Globus pallidus (tissue), 1 donor: ENCODE results near the gene SGCG.
"Not testable (repeated sequence)": the region's sequence is repeated elsewhere in the genome, so short reads cannot be mapped to it uniquely, and the experiment has no call there.

ENCODE experiments used
- DNase-seq: peaks from one replicate; pipeline ENCODE4 v3.0.0-alpha.2; 2015; ENCODE audit warnings: low spot score

Gene SGCG

GRCh38 chr13:23212671-23213070, 31.9 kb downstream of the SGCG start:
- DNase-seq = no peak

GRCh38 chr13:23231241-23231640, 50.5 kb downstream of the SGCG start:
- DNase-seq = peak; percentile 0

GRCh38 chr13:23235994-23236393, 55.2 kb downstream of the SGCG start:
- no peak for DNase-seq

GRCh38 chr13:23243066-23243465, 62.3 kb downstream of the SGCG start:
- no peak for DNase-seq

- DNase-seq = not testable (repeated sequence)
These were observed 67.6 kb downstream of the SGCG start for GRCh38 chr13:23248410-23248809.

- no peak for DNase-seq
These were observed 73.7 kb downstream of the SGCG start for GRCh38 chr13:23254506-23254905.

GRCh38 chr13:23267571-23267970, 86.8 kb downstream of the SGCG start:
- no peak for DNase-seq

GRCh38 chr13:23268441-23268840, 87.7 kb downstream of the SGCG start:
- no peak for DNase-seq

- no peak for DNase-seq
These were observed 90.6 kb downstream of the SGCG start for GRCh38 chr13:23271331-23271730.

- no peak for DNase-seq
These were observed 92.7 kb downstream of the SGCG start for GRCh38 chr13:23273498-23273897.

- DNase-seq = no peak
These were observed 98.5 kb downstream of the SGCG start for GRCh38 chr13:23279321-23279720.

- DNase-seq = no peak
These were observed 107.8 kb downstream of the SGCG start for GRCh38 chr13:23288564-23288963.

- DNase-seq = no peak
These were observed 108.2 kb downstream of the SGCG start for GRCh38 chr13:23288995-23289394.

GRCh38 chr13:23289917-23290357, 109.2 kb downstream of the SGCG start:
- DNase-seq = peak; percentile 30

- DNase-seq = no peak
These were observed 111.8 kb downstream of the SGCG start for GRCh38 chr13:23292586-23292985.

- not testable (repeated sequence) for DNase-seq
These were observed 134.1 kb downstream of the SGCG start for GRCh38 chr13:23314837-23315236.

- no peak for DNase-seq
These were observed 139.1 kb downstream of the SGCG start for GRCh38 chr13:23319883-23320224.

GRCh38 chr13:23320926-23321534, 140.3 kb downstream of the SGCG start:
- DNase-seq = no peak

- DNase-seq = no peak
These were observed 140.9 kb downstream of the SGCG start for GRCh38 chr13:23321535-23322241.

- no peak for DNase-seq
These were observed 141.9 kb downstream of the SGCG start for GRCh38 chr13:23322353-23323336.

GRCh38 chr13:23323946-23324709, 143.3 kb downstream of the SGCG start:
- no peak for DNase-seq

GRCh38 chr13:23325191-23325590, 144.4 kb downstream of the SGCG start:
- no peak for DNase-seq
